NCI-H2196 (cell line): ENCODE results near the gene SMCO3.
A peak's percentile ranks its signal among the peaks of the same experiment; 100 is the strongest.

Source experiments
- DNase-seq: peaks from one replicate; lab custom pipeline; 2025; ENCODE audit not compliant: unreplicated experiment; lab: John Stamatoyannopoulos, UW

SMCO3 gene

GRCh38 chr12:14828892-14829291 is 14.9 kb upstream of the SMCO3 start:
- no peak for DNase-seq

- DNase-seq, result no peak
Measured at GRCh38 chr12:14827043-14827442, 13.1 kb upstream of the SMCO3 start.

GRCh38 chr12:14826491-14826890 is 12.5 kb upstream of the SMCO3 start:
- no peak for DNase-seq

- no peak for DNase-seq
Measured at GRCh38 chr12:14825256-14825655, 11.3 kb upstream of the SMCO3 start.

- no peak for DNase-seq
Measured at GRCh38 chr12:14824012-14824634, 10.1 kb upstream of the SMCO3 start.

- no peak for DNase-seq
Measured at GRCh38 chr12:14811486-14811885, 2.5 kb downstream of the SMCO3 start.

- no peak for DNase-seq
Measured at GRCh38 chr12:14810953-14811483, 3.0 kb downstream of the SMCO3 start.

GRCh38 chr12:14810167-14810952 is 3.6 kb downstream of the SMCO3 start:
- DNase-seq, result no peak

GRCh38 chr12:14803830-14804160 is 10.2 kb downstream of the SMCO3 start:
- no peak for DNase-seq

GRCh38 chr12:14803011-14803829 is 10.8 kb downstream of the SMCO3 start, which contains the start of the genes C12orf60 and WBP11:
Gene C12orf60, plus strand, starts transcription at chr12:14803670. Its CDS starts 19,266 bp downstream, at chr12:14822936.
Gene WBP11, minus strand, starts transcription at chr12:14803478. Its CDS starts 2,095 bp downstream, at chr12:14801383.
- DNase-seq, result peak; percentile 85

GRCh38 chr12:14802721-14803010 is 11.3 kb downstream of the SMCO3 start:
- DNase-seq, result no peak

GRCh38 chr12:14802247-14802646 is 11.7 kb downstream of the SMCO3 start:
- no peak for DNase-seq

GRCh38 chr12:14795028-14795448 is 18.9 kb downstream of the SMCO3 start:
- DNase-seq, result no peak

- no peak for DNase-seq
Measured at GRCh38 chr12:14785568-14785967, 28.4 kb downstream of the SMCO3 start.

- no peak for DNase-seq
Measured at GRCh38 chr12:14784471-14784870, 29.5 kb downstream of the SMCO3 start.

GRCh38 chr12:14782756-14783155 is 31.2 kb downstream of the SMCO3 start:
- no peak for DNase-seq

GRCh38 chr12:14781563-14781962 is 32.4 kb downstream of the SMCO3 start:
- DNase-seq, result no peak

- DNase-seq, result no peak
Measured at GRCh38 chr12:14780859-14781258, 33.1 kb downstream of the SMCO3 start.

- no peak for DNase-seq
Measured at GRCh38 chr12:14779834-14780233, 34.1 kb downstream of the SMCO3 start.

GRCh38 chr12:14777271-14777670 is 36.7 kb downstream of the SMCO3 start:
- no peak for DNase-seq

- DNase-seq, result no peak
Measured at GRCh38 chr12:14776236-14776961, 37.6 kb downstream of the SMCO3 start.
